ENCODE measurements around the gene GTF2H4. TPM values are rescaled to one million over a fixed set of nuclear protein-coding genes. Genes with fewer than 3 reads are reported as not detected.

GTF2H4 gene
- total and polyA plus RNA-seq, 2 donors (not counting 1 experiment from before 2014, with no cell fraction given): 12.2 to 15.3 TPM

DNA sequence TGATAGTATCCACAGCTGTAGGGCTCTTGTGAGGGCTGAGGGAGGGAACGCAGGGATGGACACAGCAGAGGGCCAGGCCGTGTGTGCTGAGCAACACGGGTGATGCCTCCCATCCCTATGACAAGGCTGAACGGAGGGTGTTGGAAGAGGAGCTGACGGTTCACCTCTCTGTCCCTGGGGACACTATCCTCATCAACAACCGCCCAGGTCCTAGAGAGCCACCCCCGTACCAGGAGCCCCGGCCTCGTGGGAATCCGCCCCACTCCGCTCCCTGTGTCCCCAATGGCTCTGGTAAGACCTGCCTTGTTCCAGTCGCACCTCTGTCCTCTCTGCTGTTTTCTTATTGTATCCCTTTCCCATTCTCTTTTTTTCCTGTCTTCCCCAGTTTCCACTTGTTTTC is 13.6 kb upstream of the GTF2H4 start:
- peaks cover 7% of the 10 kb centered on the region for H3K36me3 ChIP-seq (ENCODE audit: control insufficient read depth, insufficient read depth, low read length)
- H3K9me3 ChIP-seq (ENCODE audit: control insufficient read depth, insufficient read depth, low read depth, low read length): no peaks in the 10 kb centered on the region
- no peak for DNase-seq (ENCODE audit: low read depth in 2 of 2)
- no peak overlapping the region for H3K4me3 ChIP-seq (replicated peaks in 1 of 4; ENCODE audit: control extremely low read depth in 1 of 4, insufficient read depth in 1 of 4, low read depth in 3 of 4, low read length in 4 of 4)
- H4K20me1 ChIP-seq (ENCODE audit: control insufficient read depth, extremely low read depth, insufficient read depth, low read length): no peaks in the 10 kb centered on the region
- H3K27me3 ChIP-seq (ENCODE audit: control insufficient read depth, insufficient read depth, low read length): no peaks in the 10 kb centered on the region
- H2AFZ ChIP-seq (ENCODE audit: low read length): no peak overlapping the region
- H3K79me2 ChIP-seq (ENCODE audit: control insufficient read depth, insufficient read depth, low read length): no peaks in the 10 kb centered on the region
- no peaks in the 10 kb centered on the region for H3K4me1 ChIP-seq (ENCODE audit: control insufficient read depth, extremely low read depth, insufficient read depth, low read length)
- no peak overlapping the region for H3K4me2 ChIP-seq (ENCODE audit: extremely low read depth, insufficient read depth, low read length)
- no peak overlapping the region for H3K27ac ChIP-seq (ENCODE audit: insufficient read depth, low read length)
- TF ChIP-seq EZH2 (IDR thresholded peaks at IDR 0.05; ENCODE audit: low read length, missing control alignments): no peak
- TF ChIP-seq, protein P1, sequence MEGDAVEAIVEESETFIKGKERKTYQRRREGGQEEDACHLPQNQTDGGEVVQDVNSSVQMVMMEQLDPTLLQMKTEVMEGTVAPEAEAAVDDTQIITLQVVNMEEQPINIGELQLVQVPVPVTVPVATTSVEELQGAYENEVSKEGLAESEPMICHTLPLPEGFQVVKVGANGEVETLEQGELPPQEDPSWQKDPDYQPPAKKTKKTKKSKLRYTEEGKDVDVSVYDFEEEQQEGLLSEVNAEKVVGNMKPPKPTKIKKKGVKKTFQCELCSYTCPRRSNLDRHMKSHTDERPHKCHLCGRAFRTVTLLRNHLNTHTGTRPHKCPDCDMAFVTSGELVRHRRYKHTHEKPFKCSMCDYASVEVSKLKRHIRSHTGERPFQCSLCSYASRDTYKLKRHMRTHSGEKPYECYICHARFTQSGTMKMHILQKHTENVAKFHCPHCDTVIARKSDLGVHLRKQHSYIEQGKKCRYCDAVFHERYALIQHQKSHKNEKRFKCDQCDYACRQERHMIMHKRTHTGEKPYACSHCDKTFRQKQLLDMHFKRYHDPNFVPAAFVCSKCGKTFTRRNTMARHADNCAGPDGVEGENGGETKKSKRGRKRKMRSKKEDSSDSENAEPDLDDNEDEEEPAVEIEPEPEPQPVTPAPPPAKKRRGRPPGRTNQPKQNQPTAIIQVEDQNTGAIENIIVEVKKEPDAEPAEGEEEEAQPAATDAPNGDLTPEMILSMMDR (conservative IDR thresholded peaks at IDR 0.05 in 1 of 2, IDR thresholded peaks at IDR 0.05 in 1 of 2; ENCODE audit: low read depth in 1 of 2, low read length in 2 of 2): no peak
- H3K9ac ChIP-seq (ENCODE audit: insufficient read depth, low read length): no peak overlapping the region

DNA sequence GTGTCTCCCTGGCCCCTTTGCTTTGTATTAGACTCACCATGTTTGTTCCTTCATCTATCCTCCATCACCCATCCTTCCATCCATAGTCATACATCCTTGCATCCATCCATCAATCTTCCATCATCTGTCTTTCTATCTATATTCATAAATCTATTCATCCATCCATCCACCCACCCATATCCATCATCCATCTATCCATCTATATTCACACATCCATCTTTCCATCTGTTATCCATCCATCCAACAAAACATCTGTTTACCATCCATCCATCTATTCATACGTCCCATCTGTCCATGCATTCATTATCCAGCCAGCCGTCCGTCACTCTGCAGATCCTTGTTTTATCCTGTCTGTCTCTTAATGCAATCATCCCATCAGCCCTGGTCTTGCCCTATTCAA is 13.1 kb upstream of the GTF2H4 start:
- Histone ChIP-seq H3K79me2 (ENCODE audit: control insufficient read depth, insufficient read depth, low read length) (no peaks in the 10 kb centered on the region), H3K36me3 (ENCODE audit: control insufficient read depth, insufficient read depth, low read length) (peaks cover 7% of the 10 kb centered on the region), H3K9ac (ENCODE audit: insufficient read depth, low read length) (no peak overlapping the region), H3K4me3 (replicated peaks in 1 of 4; ENCODE audit: control extremely low read depth in 1 of 4, insufficient read depth in 1 of 4, low read depth in 3 of 4, low read length in 4 of 4) (no peak overlapping the region), H3K27ac (ENCODE audit: insufficient read depth, low read length) (no peak overlapping the region), H3K4me1 (ENCODE audit: control insufficient read depth, extremely low read depth, insufficient read depth, low read length) (no peaks in the 10 kb centered on the region), H3K9me3 (ENCODE audit: control insufficient read depth, insufficient read depth, low read depth, low read length) (no peaks in the 10 kb centered on the region), H3K27me3 (ENCODE audit: control insufficient read depth, insufficient read depth, low read length) (no peaks in the 10 kb centered on the region), H4K20me1 (ENCODE audit: control insufficient read depth, extremely low read depth, insufficient read depth, low read length) (no peaks in the 10 kb centered on the region), H3K4me2 (ENCODE audit: extremely low read depth, insufficient read depth, low read length) (no peak overlapping the region), H2AFZ (ENCODE audit: low read length) (no peak overlapping the region)
- TF ChIP-seq EZH2 (IDR thresholded peaks at IDR 0.05; ENCODE audit: low read length, missing control alignments): no peak
- TF ChIP-seq, protein P1 (conservative IDR thresholded peaks at IDR 0.05 in 1 of 2, IDR thresholded peaks at IDR 0.05 in 1 of 2; ENCODE audit: low read depth in 1 of 2, low read length in 2 of 2): no peak
- no peak for DNase-seq (ENCODE audit: low read depth in 2 of 2)

- no peak overlapping the region for H3K9ac ChIP-seq (ENCODE audit: insufficient read depth, low read length)
- H3K36me3 ChIP-seq (ENCODE audit: control insufficient read depth, insufficient read depth, low read length): peaks cover 7% of the 10 kb centered on the region
- no peak overlapping the region for H3K4me2 ChIP-seq (ENCODE audit: extremely low read depth, insufficient read depth, low read length)
- H3K4me1 ChIP-seq (ENCODE audit: control insufficient read depth, extremely low read depth, insufficient read depth, low read length): no peaks in the 10 kb centered on the region
- DNase-seq (ENCODE audit: low read depth in 2 of 2): no peak
- H3K4me3 ChIP-seq (replicated peaks in 1 of 4; ENCODE audit: control extremely low read depth in 1 of 4, insufficient read depth in 1 of 4, low read depth in 3 of 4, low read length in 4 of 4): no peak overlapping the region
- no peaks in the 10 kb centered on the region for H3K79me2 ChIP-seq (ENCODE audit: control insufficient read depth, insufficient read depth, low read length)
- no peak overlapping the region for H2AFZ ChIP-seq (ENCODE audit: low read length)
- no peaks in the 10 kb centered on the region for H3K9me3 ChIP-seq (ENCODE audit: control insufficient read depth, insufficient read depth, low read depth, low read length)
- TF ChIP-seq, protein P1 (conservative IDR thresholded peaks at IDR 0.05 in 1 of 2, IDR thresholded peaks at IDR 0.05 in 1 of 2; ENCODE audit: low read depth in 1 of 2, low read length in 2 of 2): no peak
- TF ChIP-seq EZH2 (IDR thresholded peaks at IDR 0.05; ENCODE audit: low read length, missing control alignments): no peak
- no peak overlapping the region for H3K27ac ChIP-seq (ENCODE audit: insufficient read depth, low read length)
- H3K27me3 ChIP-seq (ENCODE audit: control insufficient read depth, insufficient read depth, low read length): no peaks in the 10 kb centered on the region
- H4K20me1 ChIP-seq (ENCODE audit: control insufficient read depth, extremely low read depth, insufficient read depth, low read length): no peaks in the 10 kb centered on the region
These were observed 12.7 kb upstream of the GTF2H4 start for GRCh38 chr6:30895343-30895742.

Data from fibroblast of lung (primary cell).